ENCODE measurements around the gene PSMA8. TPM values are rescaled to one million over a fixed set of nuclear protein-coding genes. Genes with fewer than 3 reads are reported as not detected.

Gene PSMA8
- total RNA-seq: under 1 TPM in 4 of 7 donors, not detected in 3; 0.34 to 0.79 (median 0.73) TPM
- polyA plus RNA-seq: 1 to 10 TPM in 1 of 3 donors, under 1 TPM in 2; 0.61 to 1.4 (median 0.93) TPM
- long read RNA-seq, donor 1: 0 reads
- long read RNA-seq, donor 2: 0 reads

- H3K4me3 ChIP-seq: peak within 1 kb of the TSS in 4 of 8 donors; percentile 10 to 53 (median 20)
- H3K36me3 ChIP-seq: no peaks in the 10 kb centered on the region
- peak within 1 kb of the TSS in 1 of 8 donors; percentile 18 for H3K27ac ChIP-seq
- TF ChIP-seq POLR2A (IDR thresholded peaks at IDR 0.05) (no peak), POLR2AphosphoS5 (IDR thresholded peaks at IDR 0.05) (peak; percentile 29 to 61 (median 60))
- H3K4me1 ChIP-seq: no peaks in the 10 kb centered on the region
- intact Hi-C loops (cut with DNase I; ENCODE audit: low total_unique reads): no loop called here
- 61 to 84% (median 63%) methylated on average over 25 to 31 of the region's 31 CpGs for WGBS, 5 donors
- peak; percentile 86 for DNase-seq
- H3K9me3 ChIP-seq: no peaks in the 10 kb centered on the region
- no peaks in the 10 kb centered on the region for H3K27me3 ChIP-seq (replicated peaks in 1 of 7)
These were observed at the start of gene PSMA8 for GRCh38 chr18:26133652-26134051. PSMA8 (plus strand) TSS chr18:26133869; CDS start chr18:26133966, 97 bp downstream.

DNA sequence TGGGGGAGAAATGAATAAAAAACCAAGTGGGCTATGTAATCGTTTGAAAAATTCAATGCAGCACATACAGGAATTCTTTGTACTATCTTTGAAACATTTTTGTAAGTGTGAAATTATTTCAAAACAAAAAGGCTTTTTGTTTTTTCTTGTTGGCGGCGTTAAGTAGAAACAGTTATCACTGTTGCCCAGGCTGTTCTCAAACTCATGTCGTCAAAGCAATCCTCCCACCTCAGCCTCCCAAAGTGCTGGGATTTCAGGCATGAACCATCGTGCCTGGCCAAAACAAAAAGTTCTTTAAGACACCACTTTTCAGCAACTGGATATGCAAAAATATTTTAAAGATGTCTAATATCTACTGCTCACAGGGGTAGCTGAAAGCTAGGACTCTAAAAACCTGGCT, 48.6 kb upstream of the PSMA8 start:
- intact Hi-C loops (cut with DNase I; ENCODE audit: low total_unique reads): no loop called here
- 93 to 97% (median 96%) methylated on average over 5 of the region's 5 CpGs for WGBS, 5 donors
- DNase-seq: no peak
- Histone ChIP-seq H3K27ac (no peak overlapping the region), H3K4me1 (peaks cover 12 to 53% (median 34%) of the 10 kb centered on the region in 6 donors), H3K36me3 (peaks cover 0 to 71% (median 34%) of the 10 kb centered on the region in 6 donors), H3K27me3 (replicated peaks in 1 of 7) (no peaks in the 10 kb centered on the region), H3K9me3 (no peaks in the 10 kb centered on the region), H3K4me3 (no peak overlapping the region)
- TF ChIP-seq CTCF (IDR thresholded peaks at IDR 0.05 in 8 of 11, conservative IDR thresholded peaks at IDR 0.05 in 3 of 11): no peak
- no peak for TF ChIP-seq POLR2A (IDR thresholded peaks at IDR 0.05)

DNA sequence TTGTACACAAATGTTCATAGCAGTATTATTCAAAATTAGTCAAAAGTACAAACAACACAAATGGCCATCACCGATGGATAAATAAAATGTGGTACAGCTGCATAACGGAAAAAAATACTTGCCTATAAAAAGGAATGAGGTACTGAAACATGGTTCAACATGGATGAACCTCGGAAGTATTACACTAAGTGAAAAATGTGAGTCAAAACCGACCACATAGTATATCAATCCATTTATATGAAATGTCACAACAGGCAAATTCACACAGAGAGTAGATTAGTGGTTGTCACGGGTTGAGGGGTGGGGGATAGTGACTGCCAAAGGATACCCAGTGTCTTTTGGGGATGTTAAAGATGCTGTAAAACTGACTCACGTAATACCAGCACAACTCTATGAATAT, 46.7 kb upstream of the PSMA8 start:
- no peak for DNase-seq
- 79 to 84% (median 81%) methylated on average over 6 of the region's 6 CpGs for WGBS, 5 donors
- intact Hi-C loops (cut with DNase I; ENCODE audit: low total_unique reads): no loop called here
- H3K9me3 ChIP-seq: no peaks in the 10 kb centered on the region
- no peak overlapping the region for H3K27ac ChIP-seq
- no peaks in the 10 kb centered on the region for H3K27me3 ChIP-seq (replicated peaks in 1 of 7)
- peaks cover 0 to 53% (median 27%) of the 10 kb centered on the region in 6 donors for H3K36me3 ChIP-seq
- H3K4me1 ChIP-seq: peaks cover 12 to 62% (median 42%) of the 10 kb centered on the region in 6 donors
- H3K4me3 ChIP-seq: no peak overlapping the region
- no peak for TF ChIP-seq POLR2AphosphoS5 (IDR thresholded peaks at IDR 0.05)
- TF ChIP-seq CTCF (IDR thresholded peaks at IDR 0.05 in 8 of 11, conservative IDR thresholded peaks at IDR 0.05 in 3 of 11): no peak
- no peak for TF ChIP-seq POLR2A (IDR thresholded peaks at IDR 0.05)

- Histone ChIP-seq H3K4me1 (peaks cover 12 to 62% (median 42%) of the 10 kb centered on the region in 6 donors), H3K4me3 (peak overlapping the region in 4 of 8 donors; percentile 92 to 98 (median 98)), H3K9me3 (no peaks in the 10 kb centered on the region), H3K27ac (peak overlapping the region in 1 of 8 donors; percentile 98), H3K36me3 (peaks cover 0 to 38% (median 18%) of the 10 kb centered on the region in 6 donors), H3K27me3 (replicated peaks in 1 of 7) (no peaks in the 10 kb centered on the region)
- DNase-seq: no peak
- intact Hi-C loops (cut with DNase I; ENCODE audit: low total_unique reads): no loop called here
- WGBS, 5 donors: 28 to 46% (median 33%) methylated on average over 3 of the region's 3 CpGs
- TF ChIP-seq POLR2A (IDR thresholded peaks at IDR 0.05) (no peak), POLR2AphosphoS5 (IDR thresholded peaks at IDR 0.05) (no peak), CTCF (IDR thresholded peaks at IDR 0.05 in 8 of 11, conservative IDR thresholded peaks at IDR 0.05 in 3 of 11) (no peak)
These were observed 45.2 kb upstream of the PSMA8 start for GRCh38 chr18:26088487-26088886.
